Measurements from ENCODE around the gene KRT32.

- no peak for TF ChIP-seq CTCF (IDR thresholded peaks at IDR 0.05; ENCODE audit: insufficient read depth, low read length)
- TF ChIP-seq, protein P1, sequence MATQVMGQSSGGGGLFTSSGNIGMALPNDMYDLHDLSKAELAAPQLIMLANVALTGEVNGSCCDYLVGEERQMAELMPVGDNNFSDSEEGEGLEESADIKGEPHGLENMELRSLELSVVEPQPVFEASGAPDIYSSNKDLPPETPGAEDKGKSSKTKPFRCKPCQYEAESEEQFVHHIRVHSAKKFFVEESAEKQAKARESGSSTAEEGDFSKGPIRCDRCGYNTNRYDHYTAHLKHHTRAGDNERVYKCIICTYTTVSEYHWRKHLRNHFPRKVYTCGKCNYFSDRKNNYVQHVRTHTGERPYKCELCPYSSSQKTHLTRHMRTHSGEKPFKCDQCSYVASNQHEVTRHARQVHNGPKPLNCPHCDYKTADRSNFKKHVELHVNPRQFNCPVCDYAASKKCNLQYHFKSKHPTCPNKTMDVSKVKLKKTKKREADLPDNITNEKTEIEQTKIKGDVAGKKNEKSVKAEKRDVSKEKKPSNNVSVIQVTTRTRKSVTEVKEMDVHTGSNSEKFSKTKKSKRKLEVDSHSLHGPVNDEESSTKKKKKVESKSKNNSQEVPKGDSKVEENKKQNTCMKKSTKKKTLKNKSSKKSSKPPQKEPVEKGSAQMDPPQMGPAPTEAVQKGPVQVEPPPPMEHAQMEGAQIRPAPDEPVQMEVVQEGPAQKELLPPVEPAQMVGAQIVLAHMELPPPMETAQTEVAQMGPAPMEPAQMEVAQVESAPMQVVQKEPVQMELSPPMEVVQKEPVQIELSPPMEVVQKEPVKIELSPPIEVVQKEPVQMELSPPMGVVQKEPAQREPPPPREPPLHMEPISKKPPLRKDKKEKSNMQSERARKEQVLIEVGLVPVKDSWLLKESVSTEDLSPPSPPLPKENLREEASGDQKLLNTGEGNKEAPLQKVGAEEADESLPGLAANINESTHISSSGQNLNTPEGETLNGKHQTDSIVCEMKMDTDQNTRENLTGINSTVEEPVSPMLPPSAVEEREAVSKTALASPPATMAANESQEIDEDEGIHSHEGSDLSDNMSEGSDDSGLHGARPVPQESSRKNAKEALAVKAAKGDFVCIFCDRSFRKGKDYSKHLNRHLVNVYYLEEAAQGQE (IDR thresholded peaks at IDR 0.05; ENCODE audit: insufficient replicate concordance, low read depth) = no peak
Measured at GRCh38 chr17:41474863-41475262, 7.7 kb upstream of the KRT32 start.
